ENCODE measurements around the gene DAD1.

- no peak for TF ChIP-seq CTCF (IDR thresholded peaks at IDR 0.05)
- TF ChIP-seq POLR2A (IDR thresholded peaks at IDR 0.05) = no peak
These were observed 4.6 kb upstream of the DAD1 start for GRCh38 chr14:22593601-22594000.
